GM12878 (cell line): ENCODE results near the gene GGCT.

Experiments
- BACH1 ChIP-seq: fragments of 450-650 bp; IDR thresholded peaks from 2 replicates; pipeline ENCODE4 v1.6.1; 2017; ENCODE audit warnings: mild to moderate bottlenecking, borderline replicate concordance
- CREB1 ChIP-seq: IDR thresholded peaks from 2 replicates; pipeline ENCODE4 v1.6.1; 2012; ENCODE audit warnings: low read depth, mild to moderate bottlenecking, inconsistent platforms
- CREM ChIP-seq: IDR thresholded peaks from 2 replicates; pipeline ENCODE4 v1.6.1; 2014; ENCODE audit warnings: antibody characterized with exemption, low read depth
- CTCF ChIP-seq, 3 experiments: IDR thresholded peaks in 2 of 3; conservative IDR thresholded peaks in 1 of 3; 2 replicates each; pipeline ENCODE4 v1.5.1; 2011; ENCODE audit warnings: low read depth in 3 of 3, low read length in 3 of 3, mild to moderate bottlenecking in 3 of 3, control low read depth in 2 of 3, moderate library complexity in 2 of 3, inconsistent platforms in 1 of 3, mixed read lengths in 1 of 3; ENCODE audit not compliant: control insufficient read depth in 2 of 3, insufficient read depth in 1 of 3; ENCODE audit errors: extremely low read depth in 1 of 3
- FOS ChIP-seq: IDR thresholded peaks from 3 replicates; pipeline ENCODE4 v1.6.1; 2011; ENCODE audit warnings: borderline replicate concordance; ENCODE audit not compliant: insufficient read length; ENCODE audit errors: extremely low read depth
- GABPA ChIP-seq: IDR thresholded peaks from 2 replicates; pipeline ENCODE4 v1.6.1; 2014; ENCODE audit warnings: antibody characterized with exemption, low read depth, mild to moderate bottlenecking, inconsistent platforms
- NFIC ChIP-seq: IDR thresholded peaks from 2 replicates; pipeline ENCODE4 v1.6.1; 2012; ENCODE audit warnings: low read depth, mild to moderate bottlenecking, inconsistent platforms, low read length, moderate library complexity
- POLR2A ChIP-seq: IDR thresholded peaks from 2 replicates; pipeline ENCODE4 v1.6.1; 2011; ENCODE audit warnings: low read depth, mild to moderate bottlenecking, low read length
- RAD21 ChIP-seq: IDR thresholded peaks from 2 replicates; pipeline ENCODE4 v1.6.1; 2011; ENCODE audit warnings: mild to moderate bottlenecking, low read depth, low read length, moderate library complexity; ENCODE audit not compliant: insufficient read depth
- RAD51 ChIP-seq: fragments of 450-650 bp; IDR thresholded peaks from 2 replicates; pipeline ENCODE4 v1.6.1; 2016; ENCODE audit warnings: moderate library complexity, mild to moderate bottlenecking, inconsistent platforms
- RBBP5 ChIP-seq: fragments of 200-600 bp; sonication (generic); conservative IDR thresholded peaks from 2 replicates; pipeline ENCODE4 v1.6.1; 2016

- TF ChIP-seq CREM, result no peak
- no peak for TF ChIP-seq RAD21
- no peak for TF ChIP-seq GABPA
- no peak for TF ChIP-seq POLR2A
- TF ChIP-seq NFIC, result no peak
- TF ChIP-seq RAD51, result no peak
- no peak for TF ChIP-seq CTCF (IDR thresholded peaks at IDR 0.05 in 2 of 3, conservative IDR thresholded peaks at IDR 0.05 in 1 of 3; ENCODE audit: control insufficient read depth in 2 of 3, extremely low read depth in 1 of 3, insufficient read depth in 1 of 3, low read depth in 3 of 3, low read length in 3 of 3)
- TF ChIP-seq BACH1, result no peak
- no peak for TF ChIP-seq FOS
- no peak for TF ChIP-seq RBBP5
- no peak for TF ChIP-seq CREB1
Measured at GRCh38 chr7:30514177-30514576, 9.5 kb upstream of the GGCT start.
